Activated CD4-positive, alpha-beta T cell treated with anti-CD3 and anti-CD28 coated beads, Interleukin-2, amount 10 ng/mL, durations not matched to agents 24 days and 14 days (primary cell): ENCODE data around the gene CAPRIN2. TPM values are rescaled to one million over a fixed set of nuclear protein-coding genes. Genes with fewer than 3 reads are reported as not detected.

Experiments used
- DNase-seq: peaks from one replicate; pipeline ENCODE4 v3.0.0; 2022
- H3K27ac Mint-ChIP-seq: one replicate; pipeline ENCODE4 v1.8.0; 2022; ENCODE audit warnings: mild to moderate bottlenecking, mixed read lengths
- H3K27me3 Mint-ChIP-seq: one replicate; pipeline ENCODE4 v1.8.0; 2022; ENCODE audit warnings: mixed read lengths
- H3K36me3 Mint-ChIP-seq: one replicate; pipeline ENCODE4 v1.8.0; 2022; ENCODE audit warnings: low read depth, mild to moderate bottlenecking, mixed read lengths
- H3K4me1 Mint-ChIP-seq: one replicate; pipeline ENCODE4 v1.8.0; 2021; ENCODE audit warnings: mixed read lengths
- H3K4me3 Mint-ChIP-seq: one replicate; pipeline ENCODE4 v1.8.0; 2022; ENCODE audit warnings: mild to moderate bottlenecking, moderate library complexity, mixed read lengths
- H3K9me3 Mint-ChIP-seq: one replicate; pipeline ENCODE4 v1.8.0; 2021; ENCODE audit warnings: mixed read lengths
- intact Hi-C: fragments of 100-400 bp; cut with micrococcal nuclease; formaldehyde crosslinking; loops from one replicate; pipeline ENCODE4 v1.15.1; 2023
- total RNA-seq: library from RNA; stranded (reverse); gene quantifications from 2 replicates; pipeline ENCODE4 v1.2.3, GENCODE V29; 2022

The CAPRIN2 gene
- total RNA-seq, 1 donor from 2014 or later = 8.6 TPM

DNA sequence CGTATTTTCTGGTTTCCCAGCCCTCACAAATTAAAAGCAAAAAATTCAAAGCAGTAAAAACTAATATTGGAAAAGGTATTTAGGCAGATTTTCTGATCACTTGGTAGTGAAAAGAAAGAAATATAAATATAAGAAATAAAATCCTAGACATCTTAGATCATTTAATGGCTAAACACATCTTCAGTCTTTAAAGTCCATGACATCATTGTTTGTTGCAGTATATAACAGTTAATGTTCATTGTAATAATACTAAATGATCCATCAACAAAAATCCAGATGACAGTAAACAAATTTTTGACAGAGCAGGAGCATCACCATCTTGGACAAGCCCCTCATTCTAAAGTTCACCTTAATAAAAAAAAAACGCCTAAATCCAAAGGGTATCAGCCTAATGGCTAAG, 29.2 kb upstream of the CAPRIN2 start:
- intact Hi-C loops = no loop called here
- Mint-ChIP-seq H3K4me1 (no peaks in the 10 kb centered on the region), H3K27ac (no peak overlapping the region), H3K4me3 (no peak overlapping the region), H3K36me3 (no peaks in the 10 kb centered on the region), H3K9me3 (no peaks in the 10 kb centered on the region), H3K27me3 (peaks cover 32% of the 10 kb centered on the region)
- DNase-seq = no peak

DNA sequence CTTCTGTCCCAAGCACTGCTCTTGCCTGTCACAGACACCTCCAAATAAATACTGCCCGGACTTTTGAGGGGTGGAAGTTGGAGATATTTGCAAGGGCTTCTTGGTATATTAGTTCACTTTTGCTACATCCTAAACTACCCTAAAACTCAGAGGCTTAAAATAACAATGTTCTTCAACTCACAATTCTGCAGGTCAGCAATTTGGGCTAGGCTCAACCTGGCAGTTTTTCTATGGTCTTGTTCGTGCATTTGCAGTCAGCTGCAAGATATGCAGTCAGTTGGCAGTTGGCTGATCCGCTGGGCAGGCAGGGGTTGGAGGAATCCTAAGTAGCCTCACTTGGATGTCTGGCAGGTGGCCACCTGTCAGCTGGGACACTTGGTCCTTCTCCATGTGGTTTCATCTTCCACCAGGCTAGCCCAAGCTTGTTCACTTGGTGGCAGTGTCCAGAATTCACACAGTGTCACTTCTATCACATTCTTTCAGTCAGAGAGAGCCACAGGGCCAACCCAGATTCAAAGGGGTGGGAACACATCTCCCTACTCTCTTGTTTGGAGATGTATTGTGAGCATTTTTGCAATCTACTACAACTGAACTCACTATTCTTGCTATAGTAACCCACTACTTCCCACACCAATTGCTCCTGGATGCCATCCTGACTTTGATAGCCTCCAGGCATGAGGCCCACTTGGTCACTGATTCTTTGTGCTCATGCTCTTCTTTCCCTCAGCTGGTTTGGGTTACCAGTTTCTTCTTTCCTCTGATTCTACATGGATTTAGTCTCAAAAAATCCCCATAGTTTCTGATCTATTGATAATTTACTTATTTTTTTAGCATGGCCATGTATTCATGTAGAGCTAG, 27.8 kb upstream of the CAPRIN2 start:
- peaks cover 28% of the 10 kb centered on the region for H3K27me3 Mint-ChIP-seq
- H3K9me3 Mint-ChIP-seq = no peaks in the 10 kb centered on the region
- intact Hi-C loops = no loop called here
- no peak overlapping the region for H3K4me3 Mint-ChIP-seq
- no peak overlapping the region for H3K27ac Mint-ChIP-seq
- no peak for DNase-seq
- no peaks in the 10 kb centered on the region for H3K4me1 Mint-ChIP-seq
- H3K36me3 Mint-ChIP-seq = no peaks in the 10 kb centered on the region

DNA sequence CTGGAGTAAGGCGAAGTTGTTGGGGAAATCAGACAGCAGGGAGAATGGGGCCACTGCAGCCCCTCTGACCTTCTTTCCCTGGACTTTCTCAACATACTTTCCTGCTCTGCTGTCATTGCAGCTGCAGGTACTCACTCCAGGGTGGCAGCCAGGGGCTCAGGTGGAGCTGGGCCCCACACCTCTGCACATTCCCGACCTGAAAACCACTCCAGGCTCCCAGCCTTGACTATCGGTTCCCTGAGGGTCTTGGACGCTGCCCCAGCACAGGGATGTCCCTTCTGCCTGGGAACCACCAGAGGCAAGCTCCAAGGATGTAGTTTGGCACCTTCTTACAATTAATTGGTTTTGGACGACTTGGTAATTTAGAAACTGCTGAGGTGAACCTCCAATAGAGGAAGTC, 24.8 kb upstream of the CAPRIN2 start:
- Mint-ChIP-seq H3K27me3 (peaks cover 11% of the 10 kb centered on the region), H3K9me3 (no peaks in the 10 kb centered on the region), H3K36me3 (no peaks in the 10 kb centered on the region), H3K27ac (no peak overlapping the region), H3K4me3 (no peak overlapping the region), H3K4me1 (no peaks in the 10 kb centered on the region)
- DNase-seq = no peak
- intact Hi-C loops = no loop called here

DNA sequence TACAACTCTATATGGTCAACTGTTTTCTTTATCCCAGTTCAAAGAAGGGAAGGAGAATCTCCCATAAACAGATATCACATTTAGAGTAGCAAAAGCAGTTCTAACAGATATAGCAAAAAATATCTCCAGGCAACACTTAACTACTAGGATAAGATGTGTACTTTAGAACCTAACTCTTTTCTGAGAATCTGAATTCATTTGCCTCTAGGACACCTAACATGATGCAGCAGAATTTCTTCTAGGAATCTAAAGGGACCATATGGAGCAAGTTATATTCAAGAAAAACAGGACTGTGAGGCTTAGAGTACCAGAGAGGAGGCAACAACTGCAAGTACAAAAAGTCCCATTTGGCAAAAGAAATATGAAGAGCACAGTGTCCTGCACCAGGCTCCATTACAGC, 24.4 kb upstream of the CAPRIN2 start:
- Mint-ChIP-seq H3K4me1 (no peaks in the 10 kb centered on the region), H3K9me3 (no peaks in the 10 kb centered on the region), H3K4me3 (no peak overlapping the region), H3K36me3 (no peaks in the 10 kb centered on the region), H3K27me3 (peaks cover 7% of the 10 kb centered on the region), H3K27ac (no peak overlapping the region)
- intact Hi-C loops = no loop called here
- DNase-seq = no peak

DNA sequence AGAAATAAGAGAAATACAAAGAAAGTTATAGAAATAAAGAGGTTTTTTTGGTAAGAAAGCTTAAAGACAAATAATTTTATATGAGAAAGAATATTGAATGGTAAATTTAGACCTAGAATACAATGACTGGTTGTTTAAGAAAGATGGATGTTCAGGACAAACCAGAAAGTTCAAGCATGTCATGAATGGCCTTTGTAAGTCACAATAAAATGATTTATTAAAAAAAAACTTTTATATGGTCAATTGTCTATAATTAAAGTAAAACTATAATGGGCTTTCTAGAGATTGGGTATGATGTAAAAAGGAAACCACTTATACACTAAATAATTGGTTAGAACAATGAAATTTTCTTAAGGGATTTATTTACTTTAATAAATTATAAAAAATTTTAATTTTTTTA, 19.8 kb upstream of the CAPRIN2 start:
- DNase-seq = no peak
- intact Hi-C loops = no loop called here
- H3K4me1 Mint-ChIP-seq = no peaks in the 10 kb centered on the region
- H3K9me3 Mint-ChIP-seq = no peaks in the 10 kb centered on the region
- H3K27me3 Mint-ChIP-seq = peaks cover 6% of the 10 kb centered on the region
- no peak overlapping the region for H3K27ac Mint-ChIP-seq
- H3K4me3 Mint-ChIP-seq = no peak overlapping the region
- no peaks in the 10 kb centered on the region for H3K36me3 Mint-ChIP-seq

DNA sequence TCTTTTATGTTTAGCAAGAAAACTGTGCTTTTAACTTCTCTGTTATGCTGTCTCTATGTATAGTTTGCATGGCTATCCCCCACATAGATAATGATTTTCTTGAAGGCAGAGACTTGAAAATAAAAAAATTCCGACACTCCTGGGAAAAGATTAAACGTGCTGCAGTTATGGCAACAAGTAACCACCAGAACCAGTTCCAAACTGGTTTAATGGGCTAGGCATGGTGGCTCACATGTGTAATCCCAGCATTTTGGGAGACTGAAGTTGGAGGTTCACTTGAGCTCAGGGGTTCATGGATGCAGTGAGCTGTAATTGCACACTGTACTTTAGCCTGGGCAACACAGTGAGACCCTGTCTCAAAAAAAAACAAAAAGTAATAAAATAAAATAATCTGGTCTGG, 15.1 kb upstream of the CAPRIN2 start:
- H3K4me1 Mint-ChIP-seq = no peaks in the 10 kb centered on the region
- peaks cover 25% of the 10 kb centered on the region for H3K27me3 Mint-ChIP-seq
- H3K36me3 Mint-ChIP-seq = no peaks in the 10 kb centered on the region
- intact Hi-C loops = no loop called here
- DNase-seq = no peak
- H3K27ac Mint-ChIP-seq = no peak overlapping the region
- no peaks in the 10 kb centered on the region for H3K9me3 Mint-ChIP-seq
- no peak overlapping the region for H3K4me3 Mint-ChIP-seq

DNA sequence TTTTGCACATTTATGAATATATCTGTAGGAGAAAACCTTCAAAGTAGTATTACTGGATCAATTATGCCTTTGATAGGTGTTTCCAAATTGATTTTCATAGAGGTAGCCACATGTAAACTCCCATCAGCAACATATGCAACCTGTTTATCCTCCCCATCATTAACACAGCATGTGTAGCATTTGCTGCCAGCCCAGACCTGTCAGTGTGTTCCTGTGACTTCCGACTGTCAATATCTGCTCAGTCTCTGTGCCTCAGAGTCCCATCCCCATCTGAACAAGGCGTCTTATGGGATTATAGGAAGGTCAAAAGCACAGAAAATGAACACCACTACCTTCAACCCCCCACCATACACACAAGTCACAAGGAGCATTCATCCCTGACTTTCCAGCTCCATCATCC, 9.5 kb upstream of the CAPRIN2 start:
- Mint-ChIP-seq H3K4me1 (no peaks in the 10 kb centered on the region), H3K36me3 (no peaks in the 10 kb centered on the region), H3K4me3 (no peak overlapping the region), H3K27ac (no peak overlapping the region), H3K27me3 (peaks cover 29% of the 10 kb centered on the region), H3K9me3 (no peaks in the 10 kb centered on the region)
- DNase-seq = no peak
- intact Hi-C loops = no loop called here

DNA sequence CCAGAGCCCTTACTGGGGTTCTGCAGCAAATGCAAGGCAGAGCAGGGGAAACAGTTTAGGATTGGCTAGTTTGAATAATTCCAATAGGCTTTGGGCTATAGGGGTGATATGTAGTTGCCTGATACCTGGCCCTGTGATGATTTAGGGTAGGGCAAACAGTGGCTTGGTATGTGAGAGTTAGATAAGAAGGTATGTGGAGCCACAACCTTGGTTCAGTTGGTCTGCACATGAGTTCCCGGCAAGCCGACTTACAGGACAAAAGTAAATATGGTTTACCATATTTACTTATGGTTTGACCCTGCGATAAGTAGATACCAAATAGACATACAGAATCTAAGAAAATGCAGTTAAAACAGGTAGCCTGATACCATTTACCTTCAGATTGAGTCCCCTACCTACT, 8.3 kb upstream of the CAPRIN2 start:
- no peaks in the 10 kb centered on the region for H3K4me1 Mint-ChIP-seq
- peaks cover 30% of the 10 kb centered on the region for H3K27me3 Mint-ChIP-seq
- no peak for DNase-seq
- no peaks in the 10 kb centered on the region for H3K9me3 Mint-ChIP-seq
- H3K36me3 Mint-ChIP-seq = no peaks in the 10 kb centered on the region
- intact Hi-C loops = no loop called here
- no peak overlapping the region for H3K4me3 Mint-ChIP-seq
- no peak overlapping the region for H3K27ac Mint-ChIP-seq

DNA sequence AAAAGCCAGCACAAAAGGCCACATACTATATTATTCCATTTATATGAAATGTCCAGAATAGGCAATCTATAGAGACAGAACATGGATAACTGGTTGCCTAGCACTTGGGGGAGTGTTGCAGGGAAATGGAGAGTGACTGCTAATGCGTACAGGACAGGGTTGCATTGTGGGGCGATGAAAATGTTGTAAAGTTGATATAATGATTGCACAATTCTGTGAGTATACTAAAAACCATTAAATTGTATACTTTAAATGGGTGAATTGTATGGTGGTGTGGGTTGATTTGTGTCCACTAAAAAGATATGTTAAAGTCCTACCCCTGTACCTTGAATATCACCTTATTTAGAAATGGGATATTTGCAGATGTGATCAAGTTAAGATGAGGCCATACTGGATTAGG, 7.0 kb upstream of the CAPRIN2 start:
- DNase-seq = no peak
- Mint-ChIP-seq H3K9me3 (no peaks in the 10 kb centered on the region), H3K4me3 (no peak overlapping the region), H3K36me3 (no peaks in the 10 kb centered on the region), H3K27me3 (peaks cover 24% of the 10 kb centered on the region), H3K27ac (no peak overlapping the region), H3K4me1 (no peaks in the 10 kb centered on the region)
- intact Hi-C loops = no loop called here

DNA sequence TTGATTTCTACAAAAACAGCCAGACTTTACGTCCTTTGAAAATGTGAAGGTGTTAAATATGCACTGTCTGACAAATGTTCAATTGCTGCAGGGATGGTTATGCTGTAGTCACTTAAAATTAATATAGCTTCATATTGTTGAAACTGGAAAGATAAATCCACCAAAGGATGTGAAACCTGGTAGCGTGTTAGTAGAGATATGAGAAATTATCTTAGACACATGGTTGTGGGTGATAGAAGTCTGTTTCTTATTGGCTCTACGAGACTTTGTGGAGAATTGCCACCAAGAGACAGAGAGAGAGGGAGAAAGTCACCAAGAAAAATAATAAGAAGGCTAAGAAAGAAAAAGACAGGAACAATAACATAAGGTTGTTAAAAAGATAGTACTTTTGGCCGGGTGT, 2.6 kb upstream of the CAPRIN2 start:
- no peak for DNase-seq
- intact Hi-C loops = no loop called here
- Mint-ChIP-seq H3K27me3 (peaks cover 8% of the 10 kb centered on the region), H3K4me1 (peaks cover 20% of the 10 kb centered on the region), H3K4me3 (no peak overlapping the region), H3K9me3 (no peaks in the 10 kb centered on the region), H3K36me3 (no peaks in the 10 kb centered on the region), H3K27ac (no peak overlapping the region)

DNA sequence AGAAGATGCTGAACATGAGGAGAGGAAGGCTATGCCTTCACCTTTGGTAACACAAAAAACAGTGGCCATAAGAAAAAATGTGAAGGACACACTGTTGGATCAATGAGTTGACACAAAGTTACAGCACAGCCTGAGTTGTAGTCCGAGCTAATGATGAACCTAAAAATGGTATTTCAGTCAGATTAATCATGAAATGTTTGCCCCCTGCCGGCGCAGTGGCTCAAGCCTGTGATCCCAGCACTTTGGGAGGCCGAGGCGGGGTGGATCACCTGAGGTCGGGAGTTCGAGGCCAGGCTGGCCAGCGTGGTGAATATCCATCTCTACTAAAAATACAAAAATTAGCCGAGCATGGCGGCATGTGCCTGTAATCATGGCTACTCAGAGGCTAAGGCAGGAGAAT, 1.3 kb upstream of the CAPRIN2 start:
- no peaks in the 10 kb centered on the region for H3K36me3 Mint-ChIP-seq
- H3K9me3 Mint-ChIP-seq = no peaks in the 10 kb centered on the region
- peaks cover 22% of the 10 kb centered on the region for H3K4me1 Mint-ChIP-seq
- no peak for DNase-seq
- H3K27ac Mint-ChIP-seq = no peak overlapping the region
- intact Hi-C loops = no loop called here
- no peak overlapping the region for H3K4me3 Mint-ChIP-seq
- H3K27me3 Mint-ChIP-seq = peaks cover 8% of the 10 kb centered on the region

DNA sequence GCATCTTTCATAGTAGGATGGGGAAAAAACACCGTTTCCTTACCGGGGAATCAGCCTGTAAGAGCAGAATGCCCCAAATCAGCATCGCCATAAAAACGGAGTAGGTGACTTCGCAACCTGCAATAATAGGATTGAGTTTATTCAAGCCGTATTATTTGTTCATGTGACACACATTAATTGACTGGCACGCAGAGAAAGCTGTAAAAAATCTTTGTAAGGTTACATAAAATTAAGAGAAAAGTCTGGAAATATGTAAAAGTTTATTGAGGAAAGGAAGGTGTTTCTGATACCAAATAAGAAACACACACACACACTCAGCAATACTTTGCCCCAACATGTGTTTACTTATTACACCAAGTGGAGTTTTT, 628 bp upstream of the CAPRIN2 start:
- Mint-ChIP-seq H3K36me3 (no peaks in the 10 kb centered on the region), H3K27ac (peak overlapping the region; percentile 75), H3K4me1 (peaks cover 22% of the 10 kb centered on the region), H3K4me3 (peak overlapping the region; percentile 91), H3K9me3 (no peaks in the 10 kb centered on the region), H3K27me3 (peaks cover 8% of the 10 kb centered on the region)
- DNase-seq = no peak
- intact Hi-C loops = loop anchor here (1.0 to 2.0 kb wide), 5 partner anchors 40 to 1375 kb away; partner anchors contain the start of genes DDX11, ERGIC2, IPO8 and SINHCAF

DNA sequence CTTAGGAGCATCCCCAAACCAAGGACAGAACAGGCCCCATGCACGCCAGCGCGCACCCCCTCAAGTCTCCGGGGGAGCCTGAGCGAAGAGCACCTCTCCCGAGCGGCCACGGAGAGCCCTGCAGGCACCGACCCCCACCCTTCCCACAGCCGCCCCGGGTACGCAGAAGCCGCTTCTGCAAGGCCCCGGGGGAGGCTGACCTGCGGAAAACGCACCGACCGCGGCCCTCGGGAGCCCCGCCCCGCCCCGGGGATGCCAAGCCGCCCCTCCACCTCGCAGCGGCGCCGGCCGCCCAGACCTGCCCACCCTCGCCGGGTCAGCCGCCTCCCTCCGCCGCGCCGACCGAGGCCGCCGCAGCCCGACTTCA, 385 bp downstream of the CAPRIN2 start:
- Mint-ChIP-seq H3K27me3 (peaks cover 8% of the 10 kb centered on the region), H3K9me3 (no peaks in the 10 kb centered on the region), H3K4me3 (peak overlapping the region; percentile 91), H3K4me1 (peaks cover 22% of the 10 kb centered on the region), H3K36me3 (no peaks in the 10 kb centered on the region), H3K27ac (peak overlapping the region; percentile 67)
- no peak for DNase-seq
- intact Hi-C loops = loop anchor here (2.0 kb wide), 3 partner anchors 318 to 1374 kb away; partner anchors contain the start of genes DDX11, ERGIC2 and SINHCAF

DNA sequence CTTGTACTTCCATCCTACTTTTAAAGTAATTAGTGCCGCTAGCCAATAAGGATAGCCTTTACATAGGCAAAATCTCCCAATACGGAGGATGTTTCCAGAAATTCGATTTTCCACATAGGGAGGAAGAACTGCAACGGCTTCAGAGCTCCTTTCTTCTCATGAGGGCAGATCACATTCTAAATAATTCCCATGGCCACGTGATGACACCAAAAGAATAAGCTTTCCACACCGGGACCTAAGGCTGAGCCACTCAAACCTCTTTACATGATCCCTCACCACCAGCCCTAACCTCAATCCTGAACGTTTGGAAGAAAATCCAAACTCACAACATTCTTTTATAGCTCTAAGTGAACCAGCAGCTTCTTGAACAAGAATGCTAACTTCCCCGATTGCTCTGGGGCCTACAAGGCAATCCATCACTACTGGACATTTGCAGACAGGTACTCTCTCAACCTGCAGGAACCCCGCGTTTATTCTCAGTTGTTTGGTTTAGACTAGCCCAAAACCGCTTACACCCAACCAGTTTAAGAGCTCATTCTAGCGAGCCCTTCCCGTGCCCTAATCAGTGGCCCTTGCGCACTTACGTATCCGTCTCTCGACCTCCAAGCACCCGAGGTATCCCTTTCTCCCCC, 884 bp downstream of the CAPRIN2 start:
- H3K36me3 Mint-ChIP-seq = no peaks in the 10 kb centered on the region
- DNase-seq = no peak
- H3K9me3 Mint-ChIP-seq = no peaks in the 10 kb centered on the region
- intact Hi-C loops = loop anchor here (2.0 kb wide), 3 partner anchors 319 to 1373 kb away; partner anchors contain the start of genes DDX11, ERGIC2 and SINHCAF
- peak overlapping the region; percentile 67 for H3K27ac Mint-ChIP-seq
- H3K4me3 Mint-ChIP-seq = peak overlapping the region; percentile 91
- peaks cover 6% of the 10 kb centered on the region for H3K27me3 Mint-ChIP-seq
- peaks cover 22% of the 10 kb centered on the region for H3K4me1 Mint-ChIP-seq
